Calu3 (cell line): ENCODE results near the gene CRYBA4. TPM values are rescaled to one million over a fixed set of nuclear protein-coding genes. Genes with fewer than 3 reads are reported as not detected.

Experiments used
- BruUV-seq: library from RNA; stranded (reverse); fragments of 400-500 nt; replicated peaks from 2 replicates; lab custom pipeline; 2021; lab: Mats Ljungman, UMichigan
- CTCF ChIA-PET: fragments of 300-600 bp; sonication (Branson Sonifier 250); formaldehyde crosslinking; loops from one replicate; lab custom pipeline; 2022; ENCODE audit warnings: antibody characterized with exemption; lab: Charles Lee
- DNase-seq: peaks from one replicate; pipeline ENCODE4 v3.0.0; 2022
- H3K27ac Mint-ChIP-seq: one replicate; pipeline ENCODE4 v1.8.0; 2022; ENCODE audit warnings: mixed read lengths; ENCODE audit not compliant: unreplicated experiment
- H3K27me3 Mint-ChIP-seq: one replicate; pipeline ENCODE4 v1.8.0; 2022; ENCODE audit warnings: mixed read lengths; ENCODE audit not compliant: unreplicated experiment
- H3K36me3 Mint-ChIP-seq: one replicate; pipeline ENCODE4 v1.8.0; 2022; ENCODE audit warnings: mild to moderate bottlenecking, moderate library complexity, mixed read lengths; ENCODE audit not compliant: insufficient read depth, unreplicated experiment
- H3K4me1 Mint-ChIP-seq: one replicate; pipeline ENCODE4 v1.8.0; 2022; ENCODE audit warnings: mild to moderate bottlenecking, low read depth, mixed read lengths; ENCODE audit not compliant: unreplicated experiment
- H3K4me3 Mint-ChIP-seq: one replicate; pipeline ENCODE4 v1.8.0; 2022; ENCODE audit warnings: mild to moderate bottlenecking, low read depth, moderate library complexity, mixed read lengths; ENCODE audit not compliant: unreplicated experiment
- H3K9me3 Mint-ChIP-seq: one replicate; pipeline ENCODE4 v1.8.0; 2022; ENCODE audit warnings: low read depth, mixed read lengths; ENCODE audit not compliant: unreplicated experiment
- intact Hi-C: fragments of 100-400 bp; cut with micrococcal nuclease; formaldehyde crosslinking; loops from one replicate; pipeline ENCODE4 v1.10.0; 2022; ENCODE audit not compliant: unreplicated experiment
- total RNA-seq: library from RNA; stranded (reverse); gene quantifications from 2 replicates; pipeline ENCODE4 v1.2.3, GENCODE V29; 2022
- TF ChIP-seq, protein P1 (sequence below): fragments of 200-600 bp; IDR thresholded peaks from one replicate; pipeline ENCODE4 v1.8.0; 2022; ENCODE audit warnings: antibody characterized with exemption; ENCODE audit not compliant: unreplicated experiment

Gene CRYBA4
- total RNA-seq, 1 experiment from 2014 or later = not detected

DNA sequence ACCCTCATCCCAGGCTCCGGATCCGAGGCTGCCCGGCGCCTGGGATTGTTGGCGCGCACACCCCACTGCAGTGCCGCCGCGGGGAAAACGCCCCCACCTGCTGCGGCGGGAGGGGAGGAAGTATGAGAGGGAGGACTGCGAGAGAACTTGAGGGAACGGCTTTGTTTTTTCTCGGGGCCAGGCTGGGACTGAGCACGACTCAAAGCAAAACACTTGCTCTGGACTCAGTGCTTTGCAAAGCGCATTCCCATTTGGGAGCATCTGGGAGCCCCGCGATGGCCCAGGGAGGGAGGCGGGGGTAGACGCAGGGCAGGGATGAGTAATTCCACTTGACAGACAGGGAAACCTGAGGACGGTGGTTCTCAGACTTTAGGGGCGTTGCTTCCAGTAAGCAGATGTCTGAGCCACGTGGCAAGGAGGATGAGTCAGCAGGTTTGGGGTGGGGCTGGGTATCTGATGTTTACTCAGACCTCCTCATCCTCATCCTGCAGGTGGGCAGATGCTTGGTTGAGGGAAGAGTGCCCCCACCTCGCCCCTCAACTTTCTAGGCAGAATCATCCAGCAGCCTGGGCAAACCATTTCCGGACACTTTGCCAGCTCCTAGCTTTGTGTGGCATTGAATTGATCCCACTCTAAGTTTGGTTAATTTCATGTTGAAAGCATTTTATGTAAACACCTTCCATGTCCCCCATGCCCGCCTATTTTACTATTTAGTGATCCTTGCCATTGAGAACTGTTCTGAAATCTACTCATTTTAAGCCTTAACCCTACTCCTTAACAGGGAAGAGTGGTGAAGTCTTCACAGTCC lies 37.1 kb downstream of the CRYBA4 start:
- BruUV-seq = no TSS peak
- Mint-ChIP-seq H3K4me1 (peaks cover 21% of the 10 kb centered on the region), H3K36me3 (no peaks in the 10 kb centered on the region), H3K27ac (peak overlapping the region; percentile 27), H3K9me3 (no peaks in the 10 kb centered on the region), H3K27me3 (peaks cover 86% of the 10 kb centered on the region), H3K4me3 (peak overlapping the region; percentile 17)
- intact Hi-C loops = no loop called here
- DNase-seq = peak; percentile 61
- TF ChIP-seq, protein P1, sequence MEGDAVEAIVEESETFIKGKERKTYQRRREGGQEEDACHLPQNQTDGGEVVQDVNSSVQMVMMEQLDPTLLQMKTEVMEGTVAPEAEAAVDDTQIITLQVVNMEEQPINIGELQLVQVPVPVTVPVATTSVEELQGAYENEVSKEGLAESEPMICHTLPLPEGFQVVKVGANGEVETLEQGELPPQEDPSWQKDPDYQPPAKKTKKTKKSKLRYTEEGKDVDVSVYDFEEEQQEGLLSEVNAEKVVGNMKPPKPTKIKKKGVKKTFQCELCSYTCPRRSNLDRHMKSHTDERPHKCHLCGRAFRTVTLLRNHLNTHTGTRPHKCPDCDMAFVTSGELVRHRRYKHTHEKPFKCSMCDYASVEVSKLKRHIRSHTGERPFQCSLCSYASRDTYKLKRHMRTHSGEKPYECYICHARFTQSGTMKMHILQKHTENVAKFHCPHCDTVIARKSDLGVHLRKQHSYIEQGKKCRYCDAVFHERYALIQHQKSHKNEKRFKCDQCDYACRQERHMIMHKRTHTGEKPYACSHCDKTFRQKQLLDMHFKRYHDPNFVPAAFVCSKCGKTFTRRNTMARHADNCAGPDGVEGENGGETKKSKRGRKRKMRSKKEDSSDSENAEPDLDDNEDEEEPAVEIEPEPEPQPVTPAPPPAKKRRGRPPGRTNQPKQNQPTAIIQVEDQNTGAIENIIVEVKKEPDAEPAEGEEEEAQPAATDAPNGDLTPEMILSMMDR = no peak
- CTCF ChIA-PET = no interaction called here

DNA sequence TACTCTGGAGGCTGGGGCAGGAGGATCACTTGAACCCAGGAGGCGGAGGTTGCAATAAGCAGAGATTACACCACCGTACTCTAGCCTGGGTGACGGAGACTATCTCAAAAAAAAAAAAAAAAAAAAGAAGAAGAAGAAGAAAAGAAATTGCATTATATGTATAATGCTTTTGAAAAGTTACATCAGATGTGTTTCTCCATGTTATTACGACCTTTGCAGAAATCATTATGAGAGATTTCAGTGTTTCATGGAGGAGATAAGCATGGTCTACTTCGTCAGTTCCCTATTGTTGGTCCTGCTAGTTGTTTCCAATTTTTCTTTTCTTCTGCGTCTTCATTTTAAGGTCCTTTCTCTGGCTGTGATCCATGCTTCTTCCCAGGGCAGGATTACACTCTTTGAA lies 38.6 kb downstream of the CRYBA4 start:
- Mint-ChIP-seq H3K4me3 (no peak overlapping the region), H3K9me3 (no peaks in the 10 kb centered on the region), H3K27me3 (peaks cover 73% of the 10 kb centered on the region), H3K27ac (no peak overlapping the region), H3K4me1 (peaks cover 29% of the 10 kb centered on the region), H3K36me3 (no peaks in the 10 kb centered on the region)
- no TSS peak for BruUV-seq
- CTCF ChIA-PET = interaction anchor here (0.7 kb wide), 1 partner anchor 27 kb away, joined by 5 read pairs; no protein-coding TSS in a partner anchor
- intact Hi-C loops = no loop called here
- no peak for DNase-seq
- TF ChIP-seq, protein P1 = no peak

DNA sequence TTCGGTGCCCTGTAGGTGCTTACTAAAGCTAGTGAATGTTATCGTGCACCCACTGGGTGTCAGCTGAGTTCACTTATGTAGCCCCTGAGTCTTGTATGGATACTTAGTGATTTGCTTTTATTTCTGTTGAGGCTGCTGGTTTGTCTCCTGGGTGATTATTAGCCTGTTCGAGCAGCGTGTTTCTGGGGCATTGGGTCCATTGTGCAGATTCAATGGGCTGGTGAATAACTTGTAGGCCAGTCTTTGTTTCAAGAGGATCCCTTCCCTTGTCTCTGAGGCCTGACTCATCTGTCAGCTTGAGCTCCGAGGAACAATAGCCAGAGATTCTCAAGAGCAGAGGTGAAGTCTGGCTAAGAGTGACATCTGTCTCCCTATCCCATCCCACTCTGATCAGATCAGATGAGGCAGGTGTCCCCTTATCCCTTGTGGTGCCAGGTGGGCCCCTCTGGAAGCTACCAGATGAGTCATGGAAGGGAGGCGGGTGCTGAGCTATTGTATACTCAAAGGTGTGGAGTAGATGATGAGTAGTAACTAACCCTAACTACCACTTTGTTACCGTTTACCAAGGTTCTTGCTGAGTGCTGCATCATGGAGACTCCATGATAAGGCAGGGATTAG lies 39.3 kb downstream of the CRYBA4 start:
- TF ChIP-seq, protein P1 = no peak
- Mint-ChIP-seq H3K27ac (no peak overlapping the region), H3K36me3 (no peaks in the 10 kb centered on the region), H3K9me3 (no peaks in the 10 kb centered on the region), H3K4me1 (peaks cover 31% of the 10 kb centered on the region), H3K27me3 (peaks cover 74% of the 10 kb centered on the region), H3K4me3 (no peak overlapping the region)
- intact Hi-C loops = no loop called here
- BruUV-seq = no TSS peak
- no peak for DNase-seq
- CTCF ChIA-PET = no interaction called here

DNA sequence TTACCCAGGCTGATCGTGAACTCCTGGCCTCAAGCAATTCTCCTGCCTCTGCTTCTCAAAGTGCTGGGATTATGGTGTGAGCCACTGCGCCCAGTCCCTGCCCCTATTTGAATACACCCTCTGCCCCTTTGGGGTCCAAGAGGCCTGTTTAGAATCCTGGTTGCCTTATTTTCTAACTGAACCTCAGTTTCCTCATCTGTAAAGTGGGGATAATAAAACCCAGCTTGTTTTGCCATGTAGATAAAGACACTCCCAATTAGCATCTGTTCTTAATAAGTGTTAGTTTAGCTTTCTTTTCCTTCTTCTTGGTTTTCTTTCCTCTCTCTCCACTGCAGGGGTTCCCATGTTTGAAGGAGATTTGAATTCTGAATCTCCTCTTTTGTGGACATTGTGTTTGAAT lies 40.4 kb downstream of the CRYBA4 start:
- Mint-ChIP-seq H3K4me3 (no peak overlapping the region), H3K27me3 (peaks cover 74% of the 10 kb centered on the region), H3K9me3 (no peaks in the 10 kb centered on the region), H3K36me3 (no peaks in the 10 kb centered on the region), H3K4me1 (peaks cover 31% of the 10 kb centered on the region), H3K27ac (no peak overlapping the region)
- CTCF ChIA-PET = no interaction called here
- DNase-seq = no peak
- TF ChIP-seq, protein P1 = no peak
- intact Hi-C loops = no loop called here
- no TSS peak for BruUV-seq
